Immature natural killer cell (primary cell): ENCODE measurements around the gene POLE. TPM values are rescaled to one million over a fixed set of nuclear protein-coding genes. Genes with fewer than 3 reads are reported as not detected.

Experiments used
- DNase-seq, 3 donors: peaks; one replicate each; pipeline ENCODE4 v3.0.0; 2022; ENCODE audit warnings: mixed read lengths in 1 of 3
- H3K27ac Mint-ChIP-seq, 6 donors: one replicate each; pipeline ENCODE4 v1.8.0; 2020; ENCODE audit warnings: mixed read lengths in 6 of 6, mild to moderate bottlenecking in 5 of 6, inconsistent platforms in 4 of 6, moderate library complexity in 3 of 6
- H3K27me3 Mint-ChIP-seq, 3 donors: one replicate each; pipeline ENCODE4 v1.8.0; 2020 to 2021; ENCODE audit warnings: low read depth in 3 of 3, mild to moderate bottlenecking in 3 of 3, mixed read lengths in 3 of 3, moderate library complexity in 3 of 3, inconsistent platforms in 1 of 3
- H3K36me3 Mint-ChIP-seq, 3 donors: one replicate each; pipeline ENCODE4 v1.8.0; 2020; ENCODE audit warnings: mixed read lengths in 3 of 3, inconsistent platforms in 2 of 3, mild to moderate bottlenecking in 2 of 3
- H3K4me1 Mint-ChIP-seq, 2 donors: one replicate each; pipeline ENCODE4 v1.8.0; 2020; ENCODE audit warnings: inconsistent platforms in 2 of 2, mild to moderate bottlenecking in 2 of 2, mixed read lengths in 2 of 2, moderate library complexity in 1 of 2
- H3K4me3 Mint-ChIP-seq, 5 donors: one replicate each; pipeline ENCODE4 v1.8.0; 2020; ENCODE audit warnings: mild to moderate bottlenecking in 5 of 5, mixed read lengths in 5 of 5, inconsistent platforms in 3 of 5, moderate library complexity in 3 of 5
- H3K9me3 Mint-ChIP-seq, 6 donors: one replicate each; pipeline ENCODE4 v1.8.0; 2020; ENCODE audit warnings: mild to moderate bottlenecking in 6 of 6, mixed read lengths in 6 of 6, inconsistent platforms in 4 of 6, moderate library complexity in 3 of 6
- polyA plus RNA-seq, 3 donors: library from polyadenylated mRNA; unstranded; fragments of 300-500 nt; fragmentation: Illumina TruSeq; gene quantifications; one replicate each; pipeline ENCODE4 v1.2.3, GENCODE V29; 2021

The POLE gene
- polyA plus RNA-seq, 3 donors from 2014 or later: 2.2 to 8.8 (median 2.3) TPM

DNA sequence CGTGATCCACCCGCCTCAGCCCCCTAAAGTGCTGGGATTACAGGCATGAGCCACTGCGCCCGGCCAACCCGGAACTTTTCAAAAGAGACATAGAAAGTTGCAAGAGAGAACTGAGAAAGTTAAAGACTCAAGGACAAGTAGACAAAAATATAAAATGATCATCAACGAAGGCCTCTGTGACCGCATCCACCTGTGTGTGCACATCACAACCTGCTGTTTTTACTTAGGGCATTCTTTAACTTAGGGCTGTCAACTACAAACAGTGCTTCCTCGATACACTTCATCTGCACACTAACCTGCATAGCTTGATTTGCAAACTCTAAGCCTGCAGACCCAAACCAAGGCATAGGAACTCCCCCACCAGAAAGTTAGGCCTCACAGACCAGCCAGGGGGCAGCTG, 53.7 kb downstream of the POLE start:
- no peak overlapping the region for H3K27ac Mint-ChIP-seq
- H3K27me3 Mint-ChIP-seq: peaks cover 0 to 4% (median 3%) of the 10 kb centered on the region in 3 donors
- peaks cover 20 to 54% (median 34%) of the 10 kb centered on the region in 3 donors for H3K36me3 Mint-ChIP-seq
- H3K4me1 Mint-ChIP-seq: peaks cover 0 to 1% of the 10 kb centered on the region in 2 donors
- no peaks in the 10 kb centered on the region for H3K9me3 Mint-ChIP-seq
- no peak for DNase-seq
- H3K4me3 Mint-ChIP-seq: no peak overlapping the region

GRCh38 chr12:132632521-132633228, 54.5 kb downstream of the POLE start:
- no peaks in the 10 kb centered on the region for H3K4me1 Mint-ChIP-seq
- H3K4me3 Mint-ChIP-seq: no peak overlapping the region
- H3K9me3 Mint-ChIP-seq: no peaks in the 10 kb centered on the region
- no peak for DNase-seq
- peaks cover 20 to 47% (median 30%) of the 10 kb centered on the region in 3 donors for H3K36me3 Mint-ChIP-seq
- peaks cover 0 to 4% (median 3%) of the 10 kb centered on the region in 3 donors for H3K27me3 Mint-ChIP-seq
- H3K27ac Mint-ChIP-seq: no peak overlapping the region

- Mint-ChIP-seq H3K4me3 (no peak overlapping the region), H3K9me3 (no peaks in the 10 kb centered on the region), H3K27me3 (peaks cover 0 to 4% (median 3%) of the 10 kb centered on the region in 3 donors), H3K36me3 (peaks cover 20 to 46% (median 24%) of the 10 kb centered on the region in 3 donors), H3K4me1 (no peaks in the 10 kb centered on the region), H3K27ac (no peak overlapping the region)
- DNase-seq: no peak
Observed at GRCh38 chr12:132631666-132632065, 55.5 kb downstream of the POLE start.

GRCh38 chr12:132630672-132631071, 56.5 kb downstream of the POLE start:
- peaks cover 0 to 4% (median 3%) of the 10 kb centered on the region in 3 donors for H3K27me3 Mint-ChIP-seq
- H3K4me3 Mint-ChIP-seq: no peak overlapping the region
- H3K27ac Mint-ChIP-seq: no peak overlapping the region
- H3K36me3 Mint-ChIP-seq: peaks cover 20 to 41% (median 24%) of the 10 kb centered on the region in 3 donors
- H3K9me3 Mint-ChIP-seq: no peaks in the 10 kb centered on the region
- H3K4me1 Mint-ChIP-seq: no peaks in the 10 kb centered on the region
- DNase-seq: no peak

- Mint-ChIP-seq H3K4me1 (no peaks in the 10 kb centered on the region), H3K4me3 (no peak overlapping the region), H3K9me3 (peaks cover 0 to 2% (median 0%) of the 10 kb centered on the region in 6 donors), H3K36me3 (peaks cover 14 to 33% (median 18%) of the 10 kb centered on the region in 3 donors), H3K27me3 (peaks cover 0 to 1% (median 0%) of the 10 kb centered on the region in 3 donors), H3K27ac (peak overlapping the region in 1 of 6 donors; percentile 28)
- DNase-seq: no peak
Observed at GRCh38 chr12:132629330-132629729, 57.8 kb downstream of the POLE start.

DNA sequence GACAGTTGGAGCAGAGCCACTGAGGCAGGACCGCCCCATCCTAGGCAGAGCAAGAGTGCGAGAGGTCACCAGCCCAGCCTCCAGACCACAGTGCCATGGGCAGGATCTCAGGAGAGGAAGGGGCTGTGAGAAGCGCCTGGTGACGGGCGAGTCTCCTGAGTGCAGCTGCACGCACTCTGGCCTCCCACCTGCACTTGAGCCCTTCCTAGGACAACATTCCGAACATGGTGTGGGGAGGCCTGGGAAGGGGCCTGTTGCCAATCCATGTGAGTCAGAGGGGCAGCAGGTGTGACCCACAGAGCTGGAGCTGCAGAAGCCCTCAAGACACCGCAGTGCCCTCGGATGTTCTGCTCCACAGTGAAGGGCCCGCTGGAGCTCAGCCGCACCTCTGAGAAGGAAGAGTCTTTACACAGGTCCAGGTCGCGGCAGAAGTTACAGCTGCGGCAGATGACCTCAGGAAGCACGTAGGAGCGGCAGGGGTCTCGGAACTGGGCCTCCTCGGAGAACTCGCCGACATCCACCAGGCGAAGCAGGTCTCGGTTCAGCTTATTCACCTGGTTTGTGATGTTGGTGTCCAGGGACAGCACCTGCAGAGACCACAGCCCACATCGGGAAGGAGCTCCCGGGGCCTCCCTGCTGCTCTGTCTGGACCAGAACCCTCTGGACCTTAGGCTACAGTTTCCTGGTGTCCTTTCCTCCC, 61.3 kb downstream of the POLE start:
- Mint-ChIP-seq H3K4me3 (no peak overlapping the region), H3K27ac (no peak overlapping the region), H3K9me3 (peaks cover 0 to 2% (median 0%) of the 10 kb centered on the region in 6 donors), H3K27me3 (peaks cover 0 to 1% (median 0%) of the 10 kb centered on the region in 3 donors), H3K36me3 (peaks cover 10 to 21% (median 15%) of the 10 kb centered on the region in 3 donors), H3K4me1 (no peaks in the 10 kb centered on the region)
- DNase-seq: no peak

DNA sequence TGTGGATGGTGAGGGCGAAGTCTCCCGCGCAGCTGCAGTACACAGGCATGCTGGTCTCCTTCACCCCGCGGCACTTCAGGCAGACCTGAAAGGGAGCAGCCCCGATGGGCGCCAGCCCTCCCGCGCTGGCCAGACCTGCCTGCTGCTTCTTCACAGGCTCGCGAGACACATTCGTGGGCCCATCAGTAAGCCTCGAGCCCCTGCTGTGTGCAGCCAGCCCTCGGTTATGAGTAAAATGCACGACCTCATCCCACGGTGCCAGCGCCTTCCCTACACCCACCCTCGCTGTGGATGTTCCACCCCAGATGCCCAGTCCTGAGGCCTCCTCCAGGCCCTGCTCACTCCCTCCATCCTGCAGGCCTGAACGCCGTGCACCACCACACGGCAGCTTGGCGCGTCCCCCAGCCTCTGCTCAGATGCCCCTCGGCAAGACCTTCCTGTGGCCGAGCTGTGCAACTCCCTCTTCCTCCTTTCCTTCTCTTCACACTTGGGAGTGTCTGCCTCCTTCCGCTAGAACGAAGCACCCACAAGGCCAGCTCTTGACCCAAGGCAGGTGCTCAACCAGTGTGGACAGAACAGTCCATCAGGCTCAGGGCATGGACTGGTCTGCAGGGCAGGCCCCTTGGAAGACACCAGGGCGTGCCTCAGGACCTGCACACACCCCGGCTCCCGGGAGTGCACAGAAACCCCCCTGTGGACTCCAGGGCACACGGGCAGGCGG, 62.1 kb downstream of the POLE start:
- no peaks in the 10 kb centered on the region for H3K4me1 Mint-ChIP-seq
- H3K27me3 Mint-ChIP-seq: peaks cover 0 to 3% (median 0%) of the 10 kb centered on the region in 3 donors
- peaks cover 5 to 16% (median 12%) of the 10 kb centered on the region in 3 donors for H3K36me3 Mint-ChIP-seq
- H3K9me3 Mint-ChIP-seq: peaks cover 0 to 2% (median 0%) of the 10 kb centered on the region in 6 donors
- H3K27ac Mint-ChIP-seq: peak overlapping the region in 1 of 6 donors; percentile 55
- no peak overlapping the region for H3K4me3 Mint-ChIP-seq
- no peak for DNase-seq

GRCh38 chr12:132624186-132624855, 62.8 kb downstream of the POLE start:
- H3K4me3 Mint-ChIP-seq: no peak overlapping the region
- DNase-seq: no peak
- H3K4me1 Mint-ChIP-seq: no peaks in the 10 kb centered on the region
- peaks cover 0 to 3% (median 0%) of the 10 kb centered on the region in 3 donors for H3K27me3 Mint-ChIP-seq
- peaks cover 0 to 2% (median 0%) of the 10 kb centered on the region in 6 donors for H3K9me3 Mint-ChIP-seq
- no peak overlapping the region for H3K27ac Mint-ChIP-seq
- peaks cover 0 to 8% (median 4%) of the 10 kb centered on the region in 3 donors for H3K36me3 Mint-ChIP-seq

DNA sequence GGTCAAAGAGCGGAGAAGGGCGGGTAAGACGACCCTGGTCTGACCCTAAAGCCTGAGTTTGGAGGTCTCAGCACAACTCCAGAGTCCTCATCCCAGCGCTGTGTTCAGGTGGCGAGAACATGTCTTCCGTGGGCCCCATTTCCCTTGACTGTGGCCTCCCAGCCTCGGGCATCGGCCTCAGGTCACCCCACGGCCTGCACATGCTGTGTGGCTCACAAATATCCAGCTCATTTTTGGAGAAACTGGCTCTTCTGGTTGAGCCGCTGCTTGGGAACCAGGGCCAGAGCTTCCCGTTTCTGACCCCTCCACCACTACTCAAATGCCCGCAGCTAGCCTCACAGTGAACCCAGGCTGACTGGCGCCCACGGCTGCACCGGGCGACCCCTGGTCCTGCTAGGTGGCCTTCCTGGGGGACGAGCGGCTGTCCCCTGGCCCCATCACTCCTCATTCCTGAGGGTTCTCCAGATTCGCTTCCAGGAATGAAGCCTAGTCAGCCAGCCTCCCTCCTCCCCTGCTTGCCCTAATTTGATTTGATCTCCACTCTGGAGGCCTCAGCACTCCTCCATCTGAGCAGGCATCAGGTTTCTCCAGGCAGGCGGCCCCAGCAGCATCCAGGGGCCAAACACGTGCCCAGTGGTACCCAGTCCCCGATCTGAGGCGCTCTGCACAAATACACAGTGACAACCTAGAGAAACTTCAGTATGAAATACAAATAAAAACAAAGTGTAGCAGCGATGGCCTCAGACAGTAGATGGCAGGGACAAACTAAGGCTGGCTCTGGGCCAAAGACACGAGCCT, 63.9 kb downstream of the POLE start:
- peaks cover 0 to under 1% of the 10 kb centered on the region in 2 donors for H3K4me1 Mint-ChIP-seq

DNA sequence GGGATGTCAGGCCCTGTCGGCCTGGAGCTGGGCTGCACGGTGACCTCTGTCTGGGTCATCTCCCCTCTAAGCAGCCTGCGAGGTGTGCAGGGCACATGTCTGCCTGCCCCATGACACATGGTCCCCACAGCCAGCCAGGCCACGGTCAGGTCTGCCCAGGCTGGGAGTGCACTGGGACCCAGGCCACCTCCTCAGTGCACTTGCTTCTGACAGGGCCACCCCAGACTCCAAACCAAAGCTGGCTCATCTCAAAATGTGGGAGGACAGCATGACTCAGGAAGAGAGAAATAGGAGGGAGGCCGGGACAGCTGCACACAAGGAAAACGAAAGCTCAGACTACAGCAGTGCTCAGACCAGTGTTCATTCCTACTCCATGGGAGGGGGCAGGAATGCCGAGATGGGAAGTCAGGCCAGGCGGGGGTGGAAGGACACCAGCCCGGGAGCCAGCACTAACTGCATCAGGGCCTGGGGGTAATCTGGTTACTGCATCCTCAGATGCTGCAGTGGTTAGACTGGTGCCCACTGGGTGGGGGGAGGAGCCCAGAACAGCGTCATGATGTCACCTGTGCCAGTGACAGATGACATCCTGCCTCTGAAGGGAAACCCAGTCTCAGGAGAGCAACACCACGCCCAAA, 64.6 kb downstream of the POLE start:
- H3K27me3 Mint-ChIP-seq: peaks cover 5 to 8% (median 6%) of the 10 kb centered on the region in 3 donors
- H3K4me3 Mint-ChIP-seq: no peak overlapping the region
- H3K27ac Mint-ChIP-seq: peak overlapping the region in 1 of 6 donors; percentile 35
- peaks cover 4 to 5% (median 4%) of the 10 kb centered on the region in 3 donors for H3K36me3 Mint-ChIP-seq
- H3K4me1 Mint-ChIP-seq: peaks cover 4 to 6% of the 10 kb centered on the region in 2 donors
- no peak for DNase-seq
- peaks cover 0 to 2% (median 0%) of the 10 kb centered on the region in 6 donors for H3K9me3 Mint-ChIP-seq

More for the DNA sequence above, 63.9 kb downstream of the POLE start:
- no peak for DNase-seq
- H3K27ac Mint-ChIP-seq: no peak overlapping the region
- peaks cover 0 to 2% (median 0%) of the 10 kb centered on the region in 6 donors for H3K9me3 Mint-ChIP-seq
- H3K27me3 Mint-ChIP-seq: peaks cover 0 to 3% (median 0%) of the 10 kb centered on the region in 3 donors
- no peak overlapping the region for H3K4me3 Mint-ChIP-seq
- H3K36me3 Mint-ChIP-seq: peaks cover 0 to 4% (median 4%) of the 10 kb centered on the region in 3 donors

GRCh38 chr12:132621657-132622435, 65.3 kb downstream of the POLE start:
- no peak overlapping the region for H3K4me3 Mint-ChIP-seq
- DNase-seq: no peak
- H3K27me3 Mint-ChIP-seq: peaks cover 6 to 12% (median 10%) of the 10 kb centered on the region in 3 donors
- no peak overlapping the region for H3K27ac Mint-ChIP-seq
- peaks cover 4 to 6% (median 4%) of the 10 kb centered on the region in 3 donors for H3K36me3 Mint-ChIP-seq
- peaks cover 4 to 6% of the 10 kb centered on the region in 2 donors for H3K4me1 Mint-ChIP-seq
- H3K9me3 Mint-ChIP-seq: peaks cover 0 to 2% (median 0%) of the 10 kb centered on the region in 6 donors
